SU-DHL-6 (cell line): ENCODE results near the gene TCAIM.
A peak's percentile ranks its signal among the peaks of the same experiment; 100 is the strongest.
"Not testable (repeated sequence)": the region's sequence is repeated elsewhere in the genome, so short reads cannot be mapped to it uniquely, and the experiment has no call there.

Source experiments
- H2AFZ ChIP-seq: fragments of 200-600 bp; sonication (generic); 2 replicates; pipeline ENCODE4 v1.6.1; 2014; ENCODE audit warnings: low read depth, mild to moderate bottlenecking, moderate library complexity, mixed read lengths, antibody characterized with exemption, low read length; ENCODE audit not compliant: severe bottlenecking
- H3F3A ChIP-seq: fragments of 200-600 bp; shearing (Covaris generic); 2 replicates; pipeline ENCODE4 v1.6.0; 2016; ENCODE audit warnings: antibody characterized with exemption, mild to moderate bottlenecking; ENCODE audit not compliant: insufficient read depth
- H3K27ac ChIP-seq: fragments of 200-600 bp; sonication (generic); 2 replicates; pipeline ENCODE4 v1.5.1; 2016; ENCODE audit warnings: low read depth, mild to moderate bottlenecking, low read length, moderate library complexity, mixed read lengths
- H3K27me3 ChIP-seq: fragments of 200-600 bp; sonication (generic), shearing (Covaris generic); 2 replicates; pipeline ENCODE4 v1.6.0; 2014; ENCODE audit warnings: mild to moderate bottlenecking, low read length
- H3K36me3 ChIP-seq: fragments of 200-600 bp; sonication (generic); 2 replicates; pipeline ENCODE4 v1.6.1; 2014; ENCODE audit warnings: mild to moderate bottlenecking, low read length, mixed read lengths
- H3K4me2 ChIP-seq: fragments of 300-600, 200-600 bp; shearing (Covaris generic), sonication (generic); 2 replicates; pipeline ENCODE4 v1.6.0; 2014; ENCODE audit warnings: low read length, low read depth, mild to moderate bottlenecking; ENCODE audit not compliant: poor library complexity, severe bottlenecking
- H3K4me3 ChIP-seq: fragments of 200-600 bp; sonication (generic); 2 replicates; pipeline ENCODE4 v1.5.1; 2014; ENCODE audit warnings: antibody characterized with exemption, low read length, mild to moderate bottlenecking, mixed read lengths; ENCODE audit not compliant: insufficient read depth, poor library complexity, severe bottlenecking
- H3K79me2 ChIP-seq: fragments of 200-600 bp; sonication (generic); 2 replicates; pipeline ENCODE4 v1.6.1; 2014; ENCODE audit warnings: mild to moderate bottlenecking, low read length, moderate library complexity; ENCODE audit not compliant: insufficient read depth
- H3K9ac ChIP-seq: fragments of 200-600 bp; sonication (generic); 2 replicates; pipeline ENCODE4 v1.7.0; 2014; ENCODE audit warnings: mild to moderate bottlenecking, low read length
- H3K9me2 ChIP-seq: fragments of 200-600 bp; sonication (generic); replicated peaks from 2 replicates; pipeline ENCODE4 v1.6.1; 2014; ENCODE audit warnings: low read length; ENCODE audit not compliant: insufficient read depth
- H3K9me3 ChIP-seq: fragments of 200-600 bp; sonication (generic); 2 replicates; pipeline ENCODE4 v1.6.1; 2014; ENCODE audit warnings: low read length, mixed read lengths; ENCODE audit not compliant: insufficient read depth
- H4K20me1 ChIP-seq: fragments of 200-600 bp; sonication (generic); 2 replicates; pipeline ENCODE4 v1.6.1; 2014; ENCODE audit warnings: low read depth, mild to moderate bottlenecking, antibody characterized with exemption, low read length, moderate library complexity, mixed read lengths
- CTCF ChIP-seq: fragments of 200-600 bp; sonication (generic); IDR thresholded peaks from one replicate; pipeline ENCODE4 v1.5.1; 2017; ENCODE audit warnings: antibody characterized with exemption, mild to moderate bottlenecking, low read length, moderate library complexity; ENCODE audit not compliant: insufficient read depth, poor library complexity, severe bottlenecking
- EZH2phosphoT487 ChIP-seq: fragments of 200-600 bp; sonication (generic), shearing (Covaris generic); conservative IDR thresholded peaks from 2 replicates; pipeline ENCODE4 v1.6.1; 2018; ENCODE audit warnings: mild to moderate bottlenecking, antibody characterized with exemption, low read length, moderate library complexity, mixed read lengths

TCAIM gene

GRCh38 chr3:44340058-44340395, 1.5 kb downstream of the TCAIM start:
- H4K20me1 ChIP-seq: no peaks in the 10 kb centered on the region
- no peaks in the 10 kb centered on the region for H3K36me3 ChIP-seq
- peak overlapping the region; percentile 84; the same call in 1 of the 2 replicates for H3K27ac ChIP-seq
- TF ChIP-seq CTCF (no peak), EZH2phosphoT487 (no peak)
- H3K9ac ChIP-seq: peak overlapping the region; percentile 71
- H3K9me2 ChIP-seq: no peaks in the 10 kb centered on the region
- no peaks in the 10 kb centered on the region for H3K27me3 ChIP-seq
- no peak overlapping the region for H2AFZ ChIP-seq
- H3K4me2 ChIP-seq: peak overlapping the region; percentile 98
- H3K9me3 ChIP-seq: no peaks in the 10 kb centered on the region
- H3K4me3 ChIP-seq: peak overlapping the region; percentile 77
- H3K79me2 ChIP-seq: peaks cover 27% of the 10 kb centered on the region
- peaks cover 15% of the 10 kb centered on the region for H3F3A ChIP-seq

DNA sequence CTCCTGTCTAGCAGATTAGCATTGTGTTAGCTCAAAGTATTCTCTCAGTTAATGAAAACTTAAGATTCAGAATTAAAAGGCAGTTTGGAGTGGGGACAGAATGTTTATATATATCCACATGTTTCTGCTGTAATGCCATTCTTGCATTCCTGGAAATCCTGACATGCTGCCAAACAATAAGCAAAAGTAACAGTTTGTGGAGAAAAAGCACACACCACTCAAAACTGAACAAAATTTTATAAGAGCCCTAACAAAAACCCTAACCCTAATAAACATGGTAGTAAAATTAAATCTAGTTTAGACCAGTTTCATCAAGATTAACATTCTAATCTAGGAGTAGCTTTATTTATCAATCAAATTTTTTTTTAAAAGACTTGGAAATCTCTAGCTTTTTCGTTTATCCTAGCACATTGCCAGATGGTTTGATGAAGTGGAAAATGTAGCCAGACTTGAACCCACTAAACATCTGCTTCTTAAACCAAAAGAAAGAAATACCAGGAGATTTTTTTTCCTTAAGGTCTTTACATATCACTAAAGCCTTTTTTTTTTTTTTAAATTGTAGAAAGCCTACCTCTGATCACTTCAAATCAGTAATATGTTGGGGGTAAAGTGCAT, 3.7 kb downstream of the TCAIM start:
- H3K9me3 ChIP-seq: no peaks in the 10 kb centered on the region
- no peaks in the 10 kb centered on the region for H3K9me2 ChIP-seq
- no peaks in the 10 kb centered on the region for H3K27me3 ChIP-seq
- no peak for TF ChIP-seq CTCF
- TF ChIP-seq EZH2phosphoT487: no peak
- no peak overlapping the region for H3K9ac ChIP-seq
- no peak overlapping the region for H3K27ac ChIP-seq
- no peak overlapping the region for H3K4me3 ChIP-seq
- peaks cover 27% of the 10 kb centered on the region for H3K79me2 ChIP-seq
- H3F3A ChIP-seq: peaks cover 15% of the 10 kb centered on the region
- no peaks in the 10 kb centered on the region for H4K20me1 ChIP-seq
- no peak overlapping the region for H3K4me2 ChIP-seq
- H3K36me3 ChIP-seq: no peaks in the 10 kb centered on the region
- no peak overlapping the region for H2AFZ ChIP-seq

- Histone ChIP-seq H4K20me1 (no peaks in the 10 kb centered on the region), H3K9me3 (no peaks in the 10 kb centered on the region), H3K79me2 (peaks cover 27% of the 10 kb centered on the region), H3K9ac (no peak overlapping the region), H3K4me3 (no peak overlapping the region), H3K27me3 (no peaks in the 10 kb centered on the region), H3K9me2 (no peaks in the 10 kb centered on the region), H3K27ac (no peak overlapping the region), H3K36me3 (no peaks in the 10 kb centered on the region), H3K4me2 (no peak overlapping the region), H2AFZ (no peak overlapping the region), H3F3A (peaks cover 15% of the 10 kb centered on the region)
- TF ChIP-seq EZH2phosphoT487 (no peak), CTCF (no peak)
Observed at GRCh38 chr3:44343421-44343820, 4.9 kb downstream of the TCAIM start.

DNA sequence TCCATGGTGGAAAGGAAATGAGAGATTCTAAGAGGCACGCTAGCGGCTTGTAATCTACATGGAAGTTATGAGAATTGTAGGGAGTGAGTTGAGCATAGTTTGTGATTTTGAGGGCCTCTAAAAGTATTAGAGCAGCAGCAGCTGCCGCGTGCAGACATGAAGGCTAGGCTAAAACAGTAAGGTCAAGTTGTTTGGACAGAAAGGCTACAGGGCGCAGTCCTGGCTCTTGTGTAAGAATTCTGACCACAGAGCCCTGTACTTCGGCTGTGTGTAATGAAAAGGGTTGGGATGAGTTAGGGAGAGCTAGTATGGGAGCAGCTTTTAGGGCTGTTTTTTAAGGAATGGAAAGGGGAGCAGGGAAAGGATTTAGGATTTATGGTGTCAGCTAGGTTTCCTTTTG, 8.0 kb downstream of the TCAIM start:
- not testable (repeated sequence) for H3K4me3 ChIP-seq, H3K79me2 ChIP-seq, H3K4me2 ChIP-seq, H2AFZ ChIP-seq, H3K27me3 ChIP-seq, H3K9me2 ChIP-seq, H3K9me3 ChIP-seq, H4K20me1 ChIP-seq, H3F3A ChIP-seq, H3K9ac ChIP-seq, H3K27ac ChIP-seq, H3K36me3 ChIP-seq
